Measurements from ENCODE around the gene XG. TPM values are rescaled to one million over a fixed set of nuclear protein-coding genes. Genes with fewer than 3 reads are reported as not detected.
"Not testable (repeated sequence)": the region's sequence is repeated elsewhere in the genome, so short reads cannot be mapped to it uniquely, and the experiment has no call there.

XG gene
- total RNA-seq, 2 donors from 2014 or later: not detected

DNA sequence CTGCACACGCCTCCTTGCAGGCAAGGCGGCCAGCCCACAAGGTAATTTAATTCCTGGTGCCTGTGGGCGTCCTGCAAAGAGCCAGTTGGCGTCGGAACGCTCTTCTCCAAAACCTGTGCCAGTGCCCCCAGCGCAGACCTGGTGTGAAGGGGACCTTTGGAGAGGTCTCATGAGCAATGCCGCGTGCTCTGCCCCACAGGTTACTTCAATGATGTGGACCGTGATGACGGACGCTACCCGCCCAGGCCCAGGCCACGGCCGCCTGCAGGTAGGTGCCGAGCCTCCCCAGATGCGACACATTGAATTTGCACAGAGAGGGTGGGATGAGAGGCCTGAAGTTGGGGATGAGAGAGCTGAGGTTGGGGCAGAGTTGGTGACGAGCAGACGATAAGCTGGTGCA lies 42.5 kb downstream of the XG start:
- no peak for DNase-seq
- ATAC-seq (replicated peaks in 1 of 2): no peak
- no peaks in the 10 kb centered on the region for H3K4me1 Mint-ChIP-seq (ENCODE audit: low read depth)
- H3K27ac Mint-ChIP-seq: no peak overlapping the region
- H3K27me3 Mint-ChIP-seq (ENCODE audit: low read depth): peaks cover 16% of the 10 kb centered on the region
- H3K36me3 Mint-ChIP-seq (ENCODE audit: insufficient read depth in 2 of 2): no peaks in the 10 kb centered on the region
- H3K4me3 Mint-ChIP-seq: no peak overlapping the region
- no peaks in the 10 kb centered on the region for H3K9me3 Mint-ChIP-seq

DNA sequence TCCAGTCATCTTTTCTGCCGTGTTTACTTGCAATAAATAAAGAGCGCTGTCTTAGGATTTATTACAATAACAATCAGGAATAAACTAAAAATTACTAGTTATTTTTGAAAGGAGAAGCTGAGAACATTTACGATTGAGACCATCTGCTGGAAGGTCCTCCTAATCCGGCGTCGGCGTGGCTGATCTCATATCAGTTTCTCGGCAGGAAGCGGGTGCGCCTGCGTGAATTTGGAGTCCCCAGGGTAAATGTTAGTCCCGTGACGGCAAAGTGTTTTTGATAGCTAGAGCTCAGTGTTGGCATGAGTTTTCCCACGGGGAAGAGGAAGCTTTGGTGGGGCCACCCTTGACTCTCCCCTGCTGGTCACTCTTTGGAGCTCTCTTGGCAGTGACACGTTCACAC lies 45.0 kb downstream of the XG start:
- H3K4me3 Mint-ChIP-seq; ATAC-seq (replicated peaks in 1 of 2); H3K36me3 Mint-ChIP-seq (ENCODE audit: insufficient read depth in 2 of 2); H3K4me1 Mint-ChIP-seq (ENCODE audit: low read depth); H3K27ac Mint-ChIP-seq; H3K9me3 Mint-ChIP-seq; DNase-seq; H3K27me3 Mint-ChIP-seq (ENCODE audit: low read depth): not testable (repeated sequence)

DNA sequence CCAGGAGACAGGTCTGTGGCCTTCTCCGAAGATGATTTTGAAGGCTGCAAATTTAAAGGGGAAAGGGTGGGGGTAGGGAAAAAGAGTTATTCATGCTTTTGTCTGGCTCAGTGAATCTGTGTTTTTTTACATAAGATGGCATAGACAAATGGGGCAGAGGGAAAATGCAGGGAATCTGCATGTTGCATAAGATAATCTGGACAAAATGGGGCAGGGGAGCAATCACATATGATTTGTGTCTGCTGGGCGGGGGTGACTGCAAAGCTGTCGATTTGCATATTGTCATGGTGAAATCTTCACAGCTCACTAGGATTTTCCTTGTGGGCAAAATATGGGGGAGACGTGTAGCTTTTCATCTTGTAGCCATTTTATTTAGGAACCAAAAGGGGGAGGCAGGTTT lies 47.5 kb downstream of the XG start:
- H3K9me3 Mint-ChIP-seq: no peaks in the 10 kb centered on the region
- no peak overlapping the region for H3K4me3 Mint-ChIP-seq
- H3K27ac Mint-ChIP-seq: no peak overlapping the region
- ATAC-seq (replicated peaks in 1 of 2) (no peak), DNase-seq (no peak)
- H3K36me3 Mint-ChIP-seq (ENCODE audit: insufficient read depth in 2 of 2): no peaks in the 10 kb centered on the region
- no peaks in the 10 kb centered on the region for H3K27me3 Mint-ChIP-seq (ENCODE audit: low read depth)
- no peaks in the 10 kb centered on the region for H3K4me1 Mint-ChIP-seq (ENCODE audit: low read depth)

GRCh38 chrX:2799980-2800379 lies 48.1 kb downstream of the XG start:
- not testable (repeated sequence) for H3K27ac Mint-ChIP-seq; H3K4me3 Mint-ChIP-seq; H3K27me3 Mint-ChIP-seq (ENCODE audit: low read depth); H3K4me1 Mint-ChIP-seq (ENCODE audit: low read depth); H3K9me3 Mint-ChIP-seq; H3K36me3 Mint-ChIP-seq (ENCODE audit: insufficient read depth in 2 of 2); ATAC-seq (replicated peaks in 1 of 2); DNase-seq

- ATAC-seq (replicated peaks in 1 of 2): no peak
- no peak for DNase-seq
- Mint-ChIP-seq H3K9me3 (no peaks in the 10 kb centered on the region), H3K27me3 (ENCODE audit: low read depth) (no peaks in the 10 kb centered on the region), H3K4me3 (no peak overlapping the region), H3K4me1 (ENCODE audit: low read depth) (no peaks in the 10 kb centered on the region), H3K27ac (no peak overlapping the region), H3K36me3 (ENCODE audit: insufficient read depth in 2 of 2) (no peaks in the 10 kb centered on the region)
These were observed 49.4 kb downstream of the XG start for GRCh38 chrX:2801223-2801622.

- H3K4me1 Mint-ChIP-seq (ENCODE audit: low read depth); ATAC-seq (replicated peaks in 1 of 2); H3K36me3 Mint-ChIP-seq (ENCODE audit: insufficient read depth in 2 of 2); H3K27me3 Mint-ChIP-seq (ENCODE audit: low read depth); DNase-seq; H3K9me3 Mint-ChIP-seq; H3K4me3 Mint-ChIP-seq; H3K27ac Mint-ChIP-seq: not testable (repeated sequence)
These were observed 50.7 kb downstream of the XG start for GRCh38 chrX:2802376-2803090.

DNA sequence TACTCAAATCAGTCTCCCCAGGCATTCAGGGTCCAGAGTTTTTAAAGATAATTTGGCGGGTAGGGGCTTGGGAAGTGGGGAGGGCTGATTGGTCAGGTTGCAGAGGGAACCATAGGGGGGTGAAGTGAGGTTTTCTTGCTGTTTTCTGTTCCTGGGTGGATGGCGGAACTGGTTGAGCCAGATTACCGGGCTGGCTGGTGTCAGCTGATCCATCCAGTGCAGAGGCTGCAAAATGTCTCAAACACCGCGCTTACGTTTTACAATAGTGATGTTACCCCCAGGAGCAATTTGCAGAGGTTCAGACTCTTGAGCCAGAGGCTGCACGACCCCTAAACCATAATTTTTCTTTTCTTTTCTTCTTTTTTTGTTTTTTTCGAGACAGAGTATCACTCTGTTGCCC lies 51.6 kb downstream of the XG start:
- not testable (repeated sequence) for H3K27me3 Mint-ChIP-seq (ENCODE audit: low read depth); DNase-seq; H3K36me3 Mint-ChIP-seq (ENCODE audit: insufficient read depth in 2 of 2); H3K9me3 Mint-ChIP-seq; H3K4me3 Mint-ChIP-seq; H3K4me1 Mint-ChIP-seq (ENCODE audit: low read depth); H3K27ac Mint-ChIP-seq; ATAC-seq (replicated peaks in 1 of 2)

GRCh38 chrX:2804106-2804843 lies 52.4 kb downstream of the XG start:
- not testable (repeated sequence) for H3K36me3 Mint-ChIP-seq (ENCODE audit: insufficient read depth in 2 of 2); DNase-seq; H3K27ac Mint-ChIP-seq; ATAC-seq (replicated peaks in 1 of 2); H3K27me3 Mint-ChIP-seq (ENCODE audit: low read depth); H3K9me3 Mint-ChIP-seq; H3K4me3 Mint-ChIP-seq; H3K4me1 Mint-ChIP-seq (ENCODE audit: low read depth)

DNA sequence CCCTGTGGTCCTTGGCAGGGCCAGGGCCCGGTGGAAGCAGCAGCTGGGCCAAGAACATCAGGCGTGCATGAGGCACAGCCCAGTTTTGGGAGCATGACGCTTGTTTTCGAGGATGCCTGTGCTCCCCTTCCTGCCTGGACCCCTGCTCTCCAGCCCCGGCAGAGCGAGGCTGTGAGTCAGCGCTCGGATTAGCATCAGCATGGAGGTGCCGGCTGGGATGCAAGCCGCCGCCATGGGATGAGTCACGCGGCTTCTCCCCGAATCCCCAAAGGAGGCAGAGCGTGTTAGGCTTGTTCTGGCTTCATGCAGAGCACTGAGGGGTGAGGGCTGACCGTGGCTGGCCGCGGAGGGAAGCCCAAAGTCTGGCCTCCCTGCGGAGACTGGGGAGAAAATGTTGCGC lies 53.0 kb downstream of the XG start:
- ATAC-seq (replicated peaks in 1 of 2); DNase-seq; H3K36me3 Mint-ChIP-seq (ENCODE audit: insufficient read depth in 2 of 2); H3K27ac Mint-ChIP-seq; H3K4me1 Mint-ChIP-seq (ENCODE audit: low read depth); H3K9me3 Mint-ChIP-seq; H3K4me3 Mint-ChIP-seq: not testable (repeated sequence)
- peaks cover 12% of the 10 kb centered on the region for H3K27me3 Mint-ChIP-seq (ENCODE audit: low read depth)

DNA sequence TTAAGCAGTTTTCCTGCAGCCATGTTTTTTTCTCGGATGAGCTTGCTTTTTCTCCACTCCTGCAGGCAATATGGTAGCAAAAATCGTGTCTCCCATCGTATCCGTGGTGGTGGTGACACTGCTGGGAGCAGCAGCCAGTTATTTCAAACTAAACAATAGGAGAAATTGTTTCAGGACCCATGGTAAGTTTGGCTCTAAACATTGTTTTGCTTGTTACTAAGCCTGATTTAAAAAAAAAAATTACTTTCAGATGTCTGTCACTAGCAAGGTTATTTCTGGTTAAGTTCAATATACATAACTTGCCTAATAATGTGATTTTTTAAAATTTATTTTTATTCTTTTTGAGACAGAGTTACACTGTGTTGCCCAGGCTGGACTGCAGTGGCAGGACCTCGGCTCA lies 59.4 kb downstream of the XG start:
- peaks cover 0 to 2% of the 10 kb centered on the region in 2 donors for H3K36me3 Mint-ChIP-seq (ENCODE audit: insufficient read depth in 2 of 2)
- H3K27ac Mint-ChIP-seq: no peak overlapping the region
- H3K4me3 Mint-ChIP-seq: no peak overlapping the region
- ATAC-seq (replicated peaks in 1 of 2) (no peak), DNase-seq (no peak)
- H3K27me3 Mint-ChIP-seq (ENCODE audit: low read depth): peaks cover 27% of the 10 kb centered on the region
- H3K9me3 Mint-ChIP-seq: no peaks in the 10 kb centered on the region
- peaks cover 10% of the 10 kb centered on the region for H3K4me1 Mint-ChIP-seq (ENCODE audit: low read depth)

GRCh38 chrX:2812161-2812907 lies 60.5 kb downstream of the XG start:
- H3K9me3 Mint-ChIP-seq; H3K36me3 Mint-ChIP-seq (ENCODE audit: insufficient read depth in 2 of 2): not testable (repeated sequence)
- Mint-ChIP-seq H3K27ac (peak overlapping the region; percentile 16), H3K4me1 (ENCODE audit: low read depth) (peaks cover 10% of the 10 kb centered on the region), H3K27me3 (ENCODE audit: low read depth) (peaks cover 27% of the 10 kb centered on the region), H3K4me3 (peak overlapping the region; percentile 60 to 74)
- DNase-seq (peak; percentile 26 to 44), ATAC-seq (replicated peaks in 1 of 2) (peak; percentile 49 to 70)

DNA sequence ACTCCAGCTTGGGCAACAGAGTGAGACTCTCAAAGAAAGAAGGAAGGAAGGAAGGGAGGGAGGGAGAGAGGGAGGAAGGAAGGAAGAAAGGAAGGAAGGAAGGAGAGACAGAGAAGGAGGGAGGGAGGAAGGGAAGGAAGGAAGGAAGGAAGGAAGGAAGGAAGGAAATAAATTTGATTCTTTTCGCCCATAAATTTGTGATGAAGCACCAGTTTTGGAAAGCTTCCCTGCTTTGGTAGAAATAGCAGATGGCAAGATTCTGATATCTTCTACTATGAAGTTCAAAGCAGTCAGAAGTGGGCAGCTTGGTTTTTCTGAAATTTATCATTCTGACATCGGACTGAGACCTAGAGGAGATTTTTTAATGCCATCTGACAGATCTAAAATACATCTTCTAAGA lies 65.2 kb downstream of the XG start:
- Mint-ChIP-seq H3K4me3 (no peak overlapping the region), H3K27me3 (ENCODE audit: low read depth) (peaks cover 15% of the 10 kb centered on the region), H3K4me1 (ENCODE audit: low read depth) (peaks cover 6% of the 10 kb centered on the region), H3K9me3 (no peaks in the 10 kb centered on the region), H3K27ac (no peak overlapping the region), H3K36me3 (ENCODE audit: insufficient read depth in 2 of 2) (no peaks in the 10 kb centered on the region)
- DNase-seq (no peak), ATAC-seq (replicated peaks in 1 of 2) (no peak)

GRCh38 chrX:2819345-2820135 lies 67.7 kb downstream of the XG start:
- no peaks in the 10 kb centered on the region for H3K4me1 Mint-ChIP-seq (ENCODE audit: low read depth)
- no peaks in the 10 kb centered on the region for H3K36me3 Mint-ChIP-seq (ENCODE audit: insufficient read depth in 2 of 2)
- no peak overlapping the region for H3K4me3 Mint-ChIP-seq
- H3K27ac Mint-ChIP-seq: no peak overlapping the region
- H3K9me3 Mint-ChIP-seq: no peaks in the 10 kb centered on the region
- DNase-seq (peak in 1 of 2 donors; percentile 4), ATAC-seq (replicated peaks in 1 of 2) (no peak)
- H3K27me3 Mint-ChIP-seq (ENCODE audit: low read depth): peaks cover 8% of the 10 kb centered on the region

Measured in activated T-cell treated with anti-CD3 and anti-CD28 coated beads, Interleukin-2, amount 50 U/mL, for 72 hours (primary cell).